Ascending aorta (tissue), 2 donors: Measurements from ENCODE around the gene CLDN15. TPM values are rescaled to one million over a fixed set of nuclear protein-coding genes. Genes with fewer than 3 reads are reported as not detected.
"Not testable (repeated sequence)": the region's sequence is repeated elsewhere in the genome, so short reads cannot be mapped to it uniquely, and the experiment has no call there.

Source experiments
- DNase-seq, 2 donors: peaks; one replicate each; pipeline ENCODE4 v3.0.0-alpha.2; 2019; ENCODE audit warnings: low spot score in 2 of 2
- H3K27ac ChIP-seq, 2 donors: fragments of 200-600 bp; sonication (generic); one replicate each; pipeline ENCODE4 v1.5.1; 2016 to 2017; ENCODE audit warnings: mild to moderate bottlenecking in 1 of 2
- H3K27me3 ChIP-seq: fragments of 200-600 bp; sonication (generic); one replicate; pipeline ENCODE4 v1.5.1; 2017
- H3K36me3 ChIP-seq, 2 donors: fragments of 200-600 bp; sonication (generic); one replicate each; pipeline ENCODE4 v1.5.1; 2016
- H3K4me1 ChIP-seq, 2 donors: fragments of 200-600 bp; sonication (generic); one replicate each; pipeline ENCODE4 v1.5.1; 2016 to 2017; ENCODE audit warnings: mild to moderate bottlenecking in 1 of 2
- H3K4me3 ChIP-seq, 2 donors: fragments of 200-600 bp; sonication (generic); one replicate each; pipeline ENCODE4 v1.5.1; 2016 to 2017; ENCODE audit warnings: mild to moderate bottlenecking in 1 of 2
- H3K9me3 ChIP-seq, 2 donors: fragments of 200-600 bp; sonication (generic); one replicate each; pipeline ENCODE4 v1.5.1; 2016
- CTCF ChIP-seq, 3 experiments: fragments of 200-600 bp in 2 of 3; fragments of 450-650 bp in 1 of 3; sonication (generic) in 2 of 3; IDR thresholded peaks; one replicate each; pipeline ENCODE4 v1.5.1; 2016 to 2019; ENCODE audit warnings: antibody characterized with exemption in 3 of 3, mild to moderate bottlenecking in 1 of 3, moderate library complexity in 1 of 3
- intact Hi-C: fragments of 100-400 bp; cut with DNase I; formaldehyde crosslinking; loops from one replicate; pipeline ENCODE4 v1.15.1; 2023
- total RNA-seq: library from RNA; depleted of rRNA; stranded (reverse); fragments of >200 nt; gene quantifications from one replicate; pipeline ENCODE4 v1.1.0, GENCODE V29; 2016

CLDN15 gene
- total RNA-seq, 1 donor from 2014 or later, result 27.7 TPM

- no peak for DNase-seq
- Histone ChIP-seq H3K36me3 (no peaks in the 10 kb centered on the region), H3K27me3 (no peaks in the 10 kb centered on the region), H3K9me3 (no peaks in the 10 kb centered on the region), H3K4me3 (no peak overlapping the region), H3K4me1 (no peaks in the 10 kb centered on the region), H3K27ac (no peak overlapping the region)
- no peak for TF ChIP-seq CTCF (IDR thresholded peaks at IDR 0.05)
- intact Hi-C loops, result no loop called here
Measured at GRCh38 chr7:101277155-101277554, 39.6 kb upstream of the CLDN15 start.

GRCh38 chr7:101273206-101273605 lies 35.6 kb upstream of the CLDN15 start:
- H3K9me3 ChIP-seq, result no peaks in the 10 kb centered on the region
- no peak overlapping the region for H3K27ac ChIP-seq
- no peak for TF ChIP-seq CTCF (IDR thresholded peaks at IDR 0.05)
- no peak for DNase-seq
- no peaks in the 10 kb centered on the region for H3K27me3 ChIP-seq
- H3K4me3 ChIP-seq, result no peak overlapping the region
- intact Hi-C loops, result no loop called here
- H3K36me3 ChIP-seq, result no peaks in the 10 kb centered on the region
- no peaks in the 10 kb centered on the region for H3K4me1 ChIP-seq

- Histone ChIP-seq H3K36me3 (no peaks in the 10 kb centered on the region), H3K27me3 (no peaks in the 10 kb centered on the region), H3K4me3 (no peak overlapping the region), H3K27ac (no peak overlapping the region), H3K9me3 (no peaks in the 10 kb centered on the region), H3K4me1 (no peaks in the 10 kb centered on the region)
- intact Hi-C loops, result no loop called here
- no peak for DNase-seq
- no peak for TF ChIP-seq CTCF (IDR thresholded peaks at IDR 0.05)
Measured at GRCh38 chr7:101271021-101271420, 33.4 kb upstream of the CLDN15 start.

- no peaks in the 10 kb centered on the region for H3K9me3 ChIP-seq
- H3K27ac ChIP-seq, result no peak overlapping the region
- no peaks in the 10 kb centered on the region for H3K36me3 ChIP-seq
- no peaks in the 10 kb centered on the region for H3K4me1 ChIP-seq
- no peak for DNase-seq
- intact Hi-C loops, result no loop called here
- H3K27me3 ChIP-seq, result no peaks in the 10 kb centered on the region
- H3K4me3 ChIP-seq, result no peak overlapping the region
- no peak for TF ChIP-seq CTCF (IDR thresholded peaks at IDR 0.05)
Measured at GRCh38 chr7:101269664-101270063, 32.1 kb upstream of the CLDN15 start.

GRCh38 chr7:101265622-101266516 lies 28.3 kb upstream of the CLDN15 start:
- H3K27ac ChIP-seq, result no peak overlapping the region
- H3K9me3 ChIP-seq, result no peaks in the 10 kb centered on the region
- no peaks in the 10 kb centered on the region for H3K36me3 ChIP-seq
- no peak for TF ChIP-seq CTCF (IDR thresholded peaks at IDR 0.05)
- DNase-seq, result no peak
- no peak overlapping the region for H3K4me3 ChIP-seq
- H3K27me3 ChIP-seq, result no peaks in the 10 kb centered on the region
- no peaks in the 10 kb centered on the region for H3K4me1 ChIP-seq
- intact Hi-C loops, result no loop called here

- H3K4me3 ChIP-seq, H3K36me3 ChIP-seq, H3K9me3 ChIP-seq, intact Hi-C loops, H3K27ac ChIP-seq, H3K4me1 ChIP-seq, DNase-seq, H3K27me3 ChIP-seq: not testable (repeated sequence)
Measured at GRCh38 chr7:101264102-101264706, 26.6 kb upstream of the CLDN15 start.
